Fibroblast of skin of abdomen (primary cell): ENCODE measurements around the gene ASAP3. TPM values are rescaled to one million over a fixed set of nuclear protein-coding genes. Genes with fewer than 3 reads are reported as not detected.

Experiments
- DNase-seq: peaks from one replicate; pipeline ENCODE4 v3.0.0-alpha.2; 2013
- polyA plus RNA-seq, 2 experiments: library from polyadenylated mRNA; unstranded; fragments of 120-200 nt; gene quantifications; one replicate each; pipeline ENCODE4 v1.2.1, GENCODE V29; 2013; ENCODE audit not compliant: insufficient read length in 2 of 2

The ASAP3 gene
- 24.2 TPM for polyA plus RNA-seq (2013, experiment 1 of 2; ENCODE audit: insufficient read length)
- polyA plus RNA-seq (2013, experiment 2 of 2; ENCODE audit: insufficient read length), result 24.7 TPM

DNA sequence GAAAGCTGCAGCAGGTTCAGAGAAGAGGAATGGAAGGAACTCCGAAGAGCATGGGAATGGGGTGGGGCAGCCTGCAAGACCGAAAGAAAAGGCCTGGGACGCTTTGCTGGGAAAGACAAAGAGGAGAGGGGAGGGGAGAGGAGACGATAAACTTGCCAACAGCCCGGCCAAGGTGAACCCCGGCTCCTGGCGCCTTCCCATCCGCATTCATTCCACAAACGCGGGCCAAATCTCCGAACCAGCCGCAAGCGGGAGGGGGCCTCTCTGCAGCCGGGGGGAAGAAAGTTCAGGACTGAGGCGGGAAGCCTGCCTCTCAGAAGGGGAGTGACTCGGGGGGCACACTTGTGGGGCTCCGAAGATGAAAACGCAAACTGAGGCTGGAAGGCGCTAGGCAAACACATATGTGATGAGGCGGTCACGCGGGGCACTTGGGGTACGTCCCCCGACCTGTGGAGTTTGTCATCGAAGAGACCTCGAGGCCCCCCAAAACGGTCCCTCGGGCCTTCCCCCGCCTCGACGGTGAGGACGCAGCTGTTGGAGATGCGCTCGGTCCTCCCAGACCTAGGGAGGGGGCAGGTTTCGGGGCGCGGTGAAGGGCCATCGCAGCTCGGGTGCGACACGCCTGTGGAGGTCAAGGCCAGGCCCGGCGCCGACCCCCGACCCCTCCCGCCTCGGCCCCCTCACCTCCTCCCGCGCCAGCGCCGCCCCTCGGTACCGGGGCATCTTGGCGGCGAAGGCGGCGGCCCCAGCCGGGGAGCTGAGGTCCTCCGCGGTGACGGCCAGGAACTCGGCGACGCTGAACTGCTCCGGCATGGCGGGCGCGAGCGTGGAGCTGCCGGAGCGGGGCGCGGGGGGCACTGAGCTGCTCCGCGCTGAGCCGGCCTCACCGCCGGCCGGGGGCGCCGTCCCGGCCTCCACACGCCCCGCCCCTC is at the start of gene ASAP3:
Gene ASAP3, minus strand, starts transcription at position 859 of the 932 bp plus-strand sequence. Its CDS starts 46 bp downstream, at position 813.
- DNase-seq, result peak; percentile 54

DNA sequence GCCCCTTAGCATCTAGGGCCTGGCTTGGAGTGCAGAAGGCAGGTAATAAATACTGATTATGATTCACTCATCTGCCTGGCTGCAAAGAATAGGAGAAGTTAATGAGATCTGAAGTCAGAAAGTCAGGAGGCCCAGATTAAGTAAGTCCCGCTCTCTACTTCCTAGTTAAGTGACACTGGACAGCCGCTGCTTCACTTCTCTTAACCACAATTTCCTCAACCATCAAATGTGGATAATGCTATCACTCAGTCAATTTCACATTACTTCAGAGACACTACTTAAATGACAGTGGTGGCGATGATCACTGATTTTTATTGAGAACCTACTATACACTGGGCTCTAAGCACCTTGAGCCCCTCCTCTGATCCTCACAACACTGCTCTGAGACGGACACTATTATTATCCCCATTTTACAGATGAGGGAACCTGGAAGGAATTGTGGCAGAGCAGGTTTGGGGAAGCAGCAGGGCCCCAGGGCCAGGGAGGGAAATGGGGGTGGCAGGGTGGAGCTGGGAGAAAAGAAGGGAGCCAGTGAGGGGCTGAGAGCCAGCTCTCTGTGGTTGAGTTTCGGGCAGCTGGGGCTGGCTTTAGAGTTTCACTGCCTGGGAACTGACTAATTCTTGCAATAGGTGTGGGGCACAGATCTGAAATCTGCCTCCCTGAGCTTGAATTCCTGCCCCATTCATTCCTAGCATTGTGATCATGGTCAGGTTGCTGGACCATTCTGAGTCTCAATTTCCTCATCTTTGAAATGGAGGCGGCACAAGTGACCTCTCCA is 49.5 kb upstream of the ASAP3 start:
- DNase-seq, result no peak

DNA sequence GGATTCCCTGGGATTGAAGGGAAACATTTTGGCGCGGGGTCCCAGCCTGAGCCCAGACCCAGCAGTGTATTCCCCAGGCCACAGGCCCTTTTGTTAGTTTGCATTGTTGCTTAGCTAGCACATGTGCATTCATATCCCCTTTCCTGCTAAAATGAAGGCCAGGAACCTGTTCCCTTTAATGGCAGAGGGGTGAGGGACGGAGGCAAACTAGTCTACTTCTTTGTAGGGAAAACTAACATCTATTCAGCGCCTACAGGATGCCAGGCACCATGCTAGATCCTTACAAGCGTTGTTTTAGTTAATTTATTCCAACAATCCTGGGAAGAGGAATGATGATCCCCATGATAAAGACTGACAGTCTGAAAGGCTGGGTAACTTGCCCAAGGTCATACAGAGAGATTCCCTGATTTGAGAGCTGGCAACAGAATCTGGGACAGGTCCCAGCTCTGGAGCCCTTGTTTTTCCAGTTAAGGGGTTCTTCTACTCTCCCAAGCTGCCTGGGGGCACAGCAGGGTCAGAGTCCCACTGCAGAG is 47.6 kb upstream of the ASAP3 start:
- no peak for DNase-seq

DNA sequence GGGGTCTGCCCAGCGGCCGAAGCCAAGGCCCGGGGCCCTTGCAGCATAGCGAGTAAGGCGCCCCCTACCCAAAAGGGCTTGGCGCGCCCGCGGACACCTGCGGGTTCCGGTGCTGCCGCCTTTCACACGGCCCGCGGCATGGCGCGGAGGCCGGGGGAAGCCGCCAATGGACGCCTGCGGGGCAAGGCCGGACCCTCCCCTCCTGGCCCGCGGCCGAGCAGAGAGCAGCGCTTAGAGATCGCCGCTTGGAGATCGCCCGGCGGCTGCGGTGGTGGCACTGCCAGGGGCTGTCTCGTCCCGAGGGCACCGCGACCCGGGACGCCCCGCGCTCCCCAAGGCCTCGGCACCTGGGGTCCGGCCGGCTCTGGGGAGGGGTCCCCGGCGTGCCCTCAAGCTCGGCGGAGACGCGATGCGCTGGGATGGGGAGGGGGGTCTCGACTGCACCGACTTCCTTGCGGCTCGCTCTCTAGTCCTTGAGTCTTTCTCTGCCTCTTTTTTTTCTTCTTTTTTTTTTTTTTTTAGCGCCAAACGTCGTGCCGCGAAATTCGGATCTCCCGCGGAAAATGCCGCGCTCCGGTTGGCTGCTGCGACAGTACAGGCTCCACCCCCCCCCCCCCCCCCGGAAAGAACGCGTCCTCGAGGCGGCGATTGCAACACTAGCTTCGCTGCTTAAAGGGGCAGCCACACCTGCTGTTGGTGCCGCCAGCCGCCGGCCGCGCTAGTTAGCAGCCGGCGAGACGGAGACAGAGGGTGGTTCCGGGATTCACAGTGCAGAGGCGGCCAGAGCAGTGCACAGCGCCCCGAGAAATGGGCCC is 47.0 kb upstream of the ASAP3 start, which contains the start of gene E2F2:
Gene E2F2, minus strand, starts transcription at position 487 of the 815 bp plus-strand sequence. Its CDS starts 440 bp downstream, at position 47.
- DNase-seq, result peak; percentile 87

DNA sequence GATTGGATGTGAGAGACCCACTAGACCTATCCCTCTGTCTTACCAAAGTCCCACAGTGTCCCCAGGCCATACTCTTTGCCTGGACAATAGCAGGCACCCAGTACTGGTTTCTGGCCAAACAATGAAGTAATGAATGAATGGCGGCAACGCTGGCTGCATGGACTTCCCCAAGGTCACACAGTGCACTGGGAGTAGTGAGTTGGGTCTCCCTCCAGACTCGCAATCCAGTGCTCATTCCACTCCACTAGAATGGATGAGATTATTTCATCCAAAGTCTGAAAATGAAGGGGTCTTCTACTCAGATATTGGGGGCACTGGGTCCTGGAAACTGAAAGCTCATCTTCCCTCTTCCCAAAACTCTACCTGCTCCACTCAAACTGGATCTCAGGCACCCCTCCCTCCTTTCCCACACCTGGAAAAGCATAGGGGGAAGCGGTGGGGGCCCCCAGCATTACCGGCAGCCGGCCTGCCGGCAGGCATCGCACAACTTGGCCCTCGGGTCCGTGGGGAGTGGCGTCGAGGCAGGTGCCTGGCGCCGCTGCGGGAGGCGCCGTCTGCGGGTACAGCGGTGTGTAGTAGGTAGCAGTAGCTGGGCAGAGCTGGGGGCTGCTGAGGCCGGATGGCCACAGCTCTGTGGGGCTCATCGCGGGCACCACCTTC is 46.2 kb upstream of the ASAP3 start:
- DNase-seq, result no peak

DNA sequence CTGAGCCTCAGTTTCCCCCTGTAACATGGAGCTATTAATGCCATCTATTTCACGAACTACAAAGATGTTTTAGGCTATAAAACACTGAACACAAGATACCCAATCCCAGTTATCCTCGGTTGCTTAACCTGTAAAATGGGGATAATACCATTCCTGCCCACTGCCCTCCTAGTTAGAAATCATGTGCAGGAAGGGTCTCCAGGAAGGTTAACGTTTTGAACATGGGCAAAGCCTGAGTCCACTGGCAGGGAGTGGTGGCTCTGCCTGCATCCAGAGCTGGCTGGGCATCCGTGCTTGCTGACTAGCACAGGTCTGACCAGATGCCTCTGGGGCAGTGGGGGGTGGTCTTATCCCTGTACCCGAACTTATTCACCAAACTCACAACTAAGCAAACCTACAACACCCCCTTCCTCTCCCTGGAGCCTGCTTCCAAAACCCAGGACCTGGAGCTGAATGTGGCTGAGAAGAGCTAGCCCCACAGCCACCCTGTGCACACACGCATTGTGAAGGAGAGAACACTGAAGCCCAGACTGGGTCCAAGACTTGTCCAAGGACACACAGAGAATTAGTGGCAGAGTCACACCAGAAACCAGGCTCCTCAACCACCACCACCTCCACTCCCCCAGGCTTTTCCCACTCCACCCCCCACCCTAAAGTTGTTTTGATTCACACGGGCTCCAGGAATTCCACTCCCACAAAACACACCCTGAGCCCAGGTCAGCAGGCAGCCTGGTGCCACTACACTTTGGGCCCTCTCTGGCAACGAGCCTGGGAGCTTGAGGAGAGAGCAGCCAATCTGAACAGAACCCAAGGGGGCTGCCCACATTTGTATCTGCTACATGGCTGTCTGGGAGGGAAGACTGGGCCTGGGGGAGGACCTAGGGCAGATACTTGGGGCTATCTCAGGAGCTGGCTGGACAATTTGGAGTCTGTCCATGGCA is 45.4 kb upstream of the ASAP3 start:
- no peak for DNase-seq

DNA sequence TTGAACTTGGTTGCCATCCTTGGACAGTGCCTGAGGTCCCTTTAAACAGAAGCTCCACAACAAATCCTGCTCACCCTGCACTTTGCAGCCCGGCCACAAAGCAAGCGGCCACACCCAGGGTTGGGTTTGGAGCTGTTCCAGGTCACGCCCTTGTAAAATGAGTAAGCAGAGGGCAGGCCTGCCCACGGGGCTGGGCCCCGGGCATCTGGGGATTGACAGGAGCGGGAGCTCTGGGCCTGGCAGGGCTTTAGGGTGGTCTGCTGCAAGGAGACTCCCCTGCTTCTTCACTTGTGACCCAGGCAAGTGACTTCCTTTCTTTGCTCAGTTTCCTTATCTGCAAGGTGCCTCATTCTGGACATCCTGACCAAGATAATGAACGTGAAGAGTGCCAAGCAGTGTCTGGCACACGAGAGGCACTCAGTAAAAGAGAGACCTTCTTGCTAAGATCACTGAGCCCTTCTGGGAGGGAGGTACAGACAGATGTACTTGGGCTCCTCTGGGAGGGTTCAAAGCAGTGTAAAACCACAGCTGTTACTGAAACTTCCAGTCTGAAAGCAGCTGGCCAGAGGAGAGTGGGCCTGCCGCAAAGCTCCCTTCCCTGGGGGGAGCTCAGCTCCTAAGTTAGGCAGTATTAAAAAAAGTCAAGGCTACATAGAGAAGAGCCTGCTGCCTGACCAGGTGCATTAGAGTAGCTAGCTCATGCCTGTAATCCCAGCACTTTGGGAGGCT is 44.4 kb upstream of the ASAP3 start:
- DNase-seq, result peak; percentile 39

DNA sequence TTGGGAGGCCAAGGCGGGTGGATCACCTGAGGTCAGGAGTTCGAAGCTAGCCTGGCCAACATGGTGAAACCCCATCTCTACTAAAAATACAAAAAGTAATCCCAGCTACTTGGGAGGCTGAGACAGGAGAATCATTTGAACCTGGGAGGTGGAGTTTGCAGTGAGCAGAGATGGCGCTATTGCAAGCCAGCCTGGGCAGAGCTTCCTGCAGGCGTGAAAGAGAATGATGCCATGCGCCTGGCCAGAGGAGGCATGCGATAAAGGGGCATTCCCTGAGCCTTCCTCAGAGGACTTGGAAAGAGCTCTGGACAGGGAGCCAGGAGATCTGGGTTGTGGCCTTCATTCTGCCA is 43.9 kb upstream of the ASAP3 start:
- DNase-seq, result no peak

DNA sequence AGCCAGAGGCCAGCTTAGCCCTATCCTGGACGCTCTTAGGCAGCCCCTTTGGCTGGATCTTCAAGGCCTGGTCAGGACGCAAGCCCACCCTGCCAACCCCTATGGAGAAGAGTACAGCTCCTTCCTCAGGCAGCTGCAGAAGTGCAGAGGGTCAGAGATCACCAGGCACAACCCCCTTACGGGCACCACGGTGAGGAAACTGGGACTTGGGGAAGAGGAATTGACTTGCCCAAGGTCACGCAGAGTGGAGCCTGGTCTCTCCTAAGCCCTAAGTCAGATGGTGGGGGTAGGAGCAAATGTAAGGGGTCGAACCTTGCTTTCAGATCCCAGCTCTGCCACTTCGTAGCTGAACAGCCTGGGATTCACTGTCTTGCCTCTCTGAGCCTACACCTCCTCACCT is 43.4 kb upstream of the ASAP3 start:
- DNase-seq, result no peak

DNA sequence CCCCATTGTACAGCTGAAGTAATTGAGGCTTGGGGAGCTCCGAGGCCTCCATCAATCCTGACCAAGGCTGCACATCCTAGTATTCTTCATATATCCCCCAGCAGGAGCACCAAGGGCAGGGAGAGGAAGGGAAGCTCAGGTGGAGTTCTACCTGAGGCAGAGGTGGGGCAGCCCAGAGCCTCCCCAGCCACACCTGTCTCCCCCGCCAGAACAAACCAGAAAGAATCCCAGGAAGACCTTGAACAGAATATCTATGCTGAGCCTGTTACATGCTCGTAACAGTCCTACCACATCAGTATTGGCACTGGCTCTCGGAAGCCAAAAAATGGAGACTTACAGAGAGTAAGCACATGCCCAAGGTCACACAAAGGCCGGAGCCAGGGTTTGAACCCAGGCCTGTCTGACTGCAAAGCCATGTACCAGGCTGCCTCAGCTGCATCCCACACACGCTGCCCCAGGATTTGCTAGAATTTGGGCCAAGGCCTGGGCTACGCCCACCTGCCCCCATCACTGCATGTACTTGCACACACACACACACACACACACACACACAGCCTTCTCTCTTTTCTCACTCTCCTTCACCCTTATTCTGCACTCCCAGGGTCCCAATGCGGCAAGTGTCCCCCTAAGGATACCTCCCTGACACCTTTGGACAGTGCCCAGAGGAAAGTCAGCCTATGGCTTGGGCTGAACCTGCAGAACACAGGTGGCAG is 42.5 kb upstream of the ASAP3 start:
- DNase-seq, result no peak

DNA sequence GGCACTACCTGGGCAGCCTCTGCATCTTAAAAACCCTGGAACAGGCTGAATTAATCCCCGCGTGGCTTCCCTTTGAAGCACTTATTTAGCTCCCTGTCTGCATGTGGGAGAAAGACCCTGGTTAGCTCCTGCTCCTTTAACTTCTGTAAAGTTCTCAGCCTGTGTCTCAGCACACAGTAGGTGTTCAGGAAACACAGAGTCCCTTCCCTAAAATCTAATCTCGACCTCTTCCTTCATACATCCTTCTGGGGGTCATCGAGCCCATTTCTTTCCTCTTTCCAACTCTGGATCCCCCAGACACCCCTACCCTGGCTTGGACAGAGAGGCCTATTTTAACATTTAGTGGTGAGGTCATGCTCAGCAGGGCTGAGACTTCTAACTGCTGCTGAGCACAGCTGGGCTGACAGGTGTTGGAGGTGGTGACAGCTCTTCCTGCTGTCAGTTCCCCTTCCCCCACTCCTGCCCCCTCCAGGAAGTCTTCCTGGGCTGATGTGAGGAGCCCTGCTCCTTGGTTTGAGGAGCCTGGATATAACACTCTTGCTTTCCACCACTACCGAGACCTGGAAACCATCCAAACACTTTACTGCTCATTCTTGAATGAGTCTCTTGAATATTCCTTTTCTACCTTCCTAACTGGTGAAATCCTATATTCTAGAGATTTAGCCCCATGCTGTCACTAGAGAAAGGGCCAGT is 41.7 kb upstream of the ASAP3 start:
- DNase-seq, result no peak

DNA sequence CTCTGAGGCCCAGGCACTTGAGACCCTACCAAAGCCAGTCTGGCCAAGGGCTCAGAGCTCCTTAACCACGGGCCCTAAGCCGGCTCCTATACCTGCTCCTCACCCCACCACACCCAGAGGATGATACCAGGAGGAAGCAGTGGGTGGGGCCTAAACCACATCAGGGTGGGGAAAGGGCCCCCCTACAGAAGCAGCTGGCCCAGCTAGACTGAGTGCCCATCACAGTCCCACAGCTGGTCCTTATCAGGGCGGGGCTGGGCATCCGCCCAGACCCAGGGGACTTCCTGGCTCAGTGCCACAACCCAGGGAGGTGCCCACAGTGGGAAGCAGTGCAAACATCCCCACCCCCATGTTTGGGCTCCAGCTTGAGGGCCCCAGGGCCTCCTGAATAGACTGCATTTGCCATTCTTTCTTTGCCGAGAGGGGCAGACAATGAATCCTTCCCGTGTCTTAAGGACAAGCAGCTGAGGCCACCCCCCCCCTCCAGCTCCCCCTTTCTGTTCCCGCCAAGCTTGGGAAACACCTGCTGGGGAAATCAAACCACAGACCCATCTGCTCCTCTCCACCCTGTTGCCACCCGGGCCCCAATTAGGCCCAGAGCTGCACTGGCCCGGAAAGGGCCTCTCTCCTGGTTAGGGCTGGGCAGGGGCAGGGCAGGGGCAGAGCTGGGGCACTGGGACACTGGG is 40.9 kb upstream of the ASAP3 start:
- DNase-seq, result no peak

DNA sequence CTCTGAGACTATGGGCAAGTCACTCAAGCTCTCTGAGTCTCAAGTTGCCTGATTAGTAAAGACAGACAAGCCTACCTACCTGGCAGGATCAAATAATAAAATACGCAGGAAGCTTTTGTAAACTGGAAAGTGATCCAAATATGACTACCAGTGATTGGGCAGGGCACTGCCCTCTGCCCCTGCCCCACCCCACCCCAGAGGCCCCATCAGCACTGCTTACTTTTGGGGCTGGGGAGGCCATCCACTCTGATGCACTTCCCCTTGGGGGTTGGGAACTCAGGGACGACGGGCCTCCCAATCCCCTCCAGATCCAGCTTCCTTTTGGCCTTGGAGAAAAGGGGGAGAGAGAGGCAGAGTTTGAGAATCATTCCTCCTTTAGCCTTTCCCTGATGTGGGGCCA is 40.2 kb upstream of the ASAP3 start:
- no peak for DNase-seq

DNA sequence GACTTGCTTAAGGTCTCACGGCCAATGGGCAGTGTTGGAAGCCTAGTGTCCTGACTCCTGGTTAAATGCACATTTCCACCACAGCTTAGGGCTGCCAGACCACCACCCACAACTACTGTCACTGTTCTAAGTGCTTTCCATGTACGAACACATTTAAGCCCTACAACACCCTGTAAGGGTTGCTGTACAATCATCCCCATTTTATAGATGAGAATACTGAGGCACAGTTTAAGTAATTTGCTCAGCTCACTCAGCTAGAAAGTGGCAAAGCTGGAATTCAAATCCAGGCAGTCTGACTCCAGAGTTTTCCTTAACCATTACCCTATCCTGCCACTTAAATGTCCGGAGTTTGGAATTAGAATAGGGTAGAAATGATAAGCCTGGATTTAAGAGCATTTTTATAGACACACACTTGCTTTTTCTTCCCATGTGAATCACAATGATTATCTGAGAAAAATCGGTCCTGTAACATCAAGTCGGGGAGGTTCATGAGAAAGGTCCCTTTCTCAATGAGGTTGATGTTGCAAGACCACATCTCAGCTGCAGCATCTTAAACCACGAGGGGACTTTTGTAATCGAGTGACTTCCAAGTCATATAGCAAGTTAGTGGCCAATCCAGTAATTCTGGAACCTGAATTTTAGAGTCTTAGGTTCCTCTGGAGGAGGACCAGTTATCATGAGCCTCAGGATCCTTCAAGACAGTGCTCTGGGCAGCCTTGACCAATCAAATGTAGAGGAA is 38.4 kb upstream of the ASAP3 start:
- DNase-seq, result no peak

DNA sequence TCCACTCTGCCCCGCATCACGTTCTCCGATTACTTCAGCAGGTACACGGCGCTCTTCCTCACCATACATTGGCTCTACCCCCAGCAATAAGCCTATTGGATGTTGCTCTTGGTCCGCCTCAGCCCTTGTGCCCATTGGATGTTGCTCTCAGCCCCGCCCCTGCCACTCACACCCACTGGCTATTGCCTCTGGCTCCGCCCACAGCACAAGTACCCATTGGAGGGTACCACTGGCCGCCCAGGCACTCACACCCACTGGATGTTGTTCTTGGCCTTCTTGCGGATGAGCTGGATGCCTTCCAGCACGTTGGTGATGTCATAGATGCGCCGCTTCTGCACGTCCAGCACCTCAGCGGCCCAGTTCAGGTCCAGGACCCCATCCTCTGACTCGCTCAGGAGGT is 37.6 kb upstream of the ASAP3 start:
- no peak for DNase-seq

DNA sequence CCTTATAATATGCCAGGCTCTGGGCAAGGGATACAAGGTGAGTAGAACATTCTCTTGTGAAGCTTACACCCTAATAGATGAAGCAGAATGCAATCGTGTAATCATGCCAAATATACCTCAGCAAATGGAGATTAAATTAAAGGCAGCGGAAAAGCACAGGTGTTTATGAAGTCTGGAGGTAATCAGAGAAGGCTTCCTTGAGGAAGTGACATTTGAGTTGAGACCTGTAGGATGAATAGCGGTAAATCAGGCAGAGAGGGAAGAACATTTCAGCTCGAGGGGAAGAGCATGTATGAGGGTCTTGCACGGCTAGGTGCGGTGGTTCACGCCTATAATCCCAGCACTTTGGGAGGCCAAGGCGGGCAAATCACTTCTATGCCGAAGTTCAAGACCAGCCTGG is 33.6 kb upstream of the ASAP3 start:
- DNase-seq, result no peak

DNA sequence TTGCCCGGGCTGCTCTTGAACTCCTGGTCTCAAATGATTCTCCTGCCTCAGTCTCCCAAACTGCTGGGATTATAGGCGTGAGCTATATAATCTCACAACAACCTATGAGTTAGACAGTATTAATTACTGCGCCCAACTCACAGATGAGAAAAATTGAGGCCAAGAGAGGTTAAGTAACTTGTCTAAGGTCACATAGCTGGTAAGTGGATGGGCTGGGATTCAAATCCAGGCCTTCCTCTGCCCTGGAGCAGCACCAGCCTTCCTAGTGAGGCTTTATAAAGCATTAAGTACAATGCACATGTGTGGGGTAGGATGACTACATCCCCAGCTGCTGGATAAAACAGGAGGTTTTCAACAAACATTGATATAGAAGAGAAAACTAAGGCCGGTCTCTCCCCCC is 31.9 kb upstream of the ASAP3 start:
- DNase-seq, result no peak
